UCSD-AML1 (cell line): ENCODE measurements around the gene ZFYVE27.

Experiments used
- DNase-seq: peaks from one replicate; lab custom pipeline; 2025; ENCODE audit not compliant: unreplicated experiment; lab: John Stamatoyannopoulos, UW

Gene ZFYVE27

DNA sequence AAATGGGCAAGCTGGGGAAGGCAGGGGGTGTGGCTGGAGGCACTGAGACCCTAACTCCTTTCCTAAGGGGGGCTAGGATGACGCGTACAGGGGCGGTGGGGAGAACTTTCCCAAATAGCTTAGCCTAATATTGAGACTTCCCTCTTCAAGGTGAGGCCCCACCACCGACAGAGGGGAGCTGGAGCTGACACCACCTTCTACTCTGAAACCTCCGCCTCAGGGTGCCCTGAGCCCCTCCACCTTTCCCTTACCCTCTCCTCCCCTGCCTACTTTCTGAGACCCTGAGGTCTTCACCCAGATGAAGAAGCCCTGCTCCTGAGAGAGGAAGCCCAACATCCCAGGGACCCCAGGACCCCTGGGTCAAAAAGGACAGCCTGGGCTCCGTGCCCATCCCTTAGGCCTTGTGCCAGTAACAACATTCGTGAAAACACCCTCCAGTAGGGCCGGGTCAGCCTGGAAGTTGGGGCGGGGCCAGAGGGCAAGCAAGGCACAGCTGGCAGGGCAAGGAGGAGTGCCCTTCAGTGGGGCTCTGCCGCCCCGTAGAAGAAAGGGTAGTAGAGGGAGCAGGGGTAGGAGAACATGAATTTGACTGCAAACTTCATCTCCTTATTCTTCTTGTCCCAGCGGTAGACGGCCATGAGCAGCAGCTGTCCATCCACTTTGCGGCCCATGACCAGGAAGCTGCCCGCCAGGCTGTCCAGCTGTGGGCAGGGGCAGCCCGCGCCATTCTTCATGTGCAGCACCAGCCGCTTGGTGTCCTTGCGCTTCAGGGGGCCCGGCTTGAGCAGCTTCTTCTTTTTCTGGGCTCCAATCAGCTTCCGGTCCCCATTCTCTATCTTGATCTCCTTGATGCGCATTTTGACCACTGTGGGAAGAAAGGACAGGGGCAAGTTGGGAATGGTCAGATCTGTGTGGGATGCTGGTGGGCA lies 30.3 kb downstream of the ZFYVE27 start:
- DNase-seq = no peak

GRCh38 chr10:97768322-97769315 lies 31.7 kb downstream of the ZFYVE27 start:
- no peak for DNase-seq

DNA sequence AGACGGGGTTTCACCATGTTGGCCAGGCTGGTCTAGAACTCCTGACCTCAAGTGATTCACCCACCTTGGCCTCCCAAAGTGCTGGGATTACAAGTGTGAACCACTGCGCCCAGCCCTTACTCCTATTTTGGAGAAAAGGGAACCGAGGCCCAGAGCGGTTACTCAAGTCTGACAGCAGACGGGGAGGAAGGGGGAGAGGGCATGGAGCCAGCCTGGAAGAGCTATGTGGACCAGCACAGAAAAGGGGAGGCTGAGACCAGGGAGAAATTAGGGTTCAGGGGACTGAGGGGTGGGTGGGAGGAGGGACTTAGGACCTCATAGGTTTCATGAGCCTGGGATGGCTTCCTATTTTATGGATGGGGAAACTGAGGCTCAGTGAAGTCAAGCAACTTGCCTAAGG lies 33.3 kb downstream of the ZFYVE27 start:
- no peak for DNase-seq

GRCh38 chr10:97771055-97771891 lies 34.3 kb downstream of the ZFYVE27 start:
- DNase-seq = no peak

- no peak for DNase-seq
Measured at GRCh38 chr10:97771913-97772823, 35.2 kb downstream of the ZFYVE27 start, which contains the start of gene SFRP5. Gene SFRP5 (minus strand): TSS chr10:97771999. CDS start chr10:97771833, 166 bp downstream.

DNA sequence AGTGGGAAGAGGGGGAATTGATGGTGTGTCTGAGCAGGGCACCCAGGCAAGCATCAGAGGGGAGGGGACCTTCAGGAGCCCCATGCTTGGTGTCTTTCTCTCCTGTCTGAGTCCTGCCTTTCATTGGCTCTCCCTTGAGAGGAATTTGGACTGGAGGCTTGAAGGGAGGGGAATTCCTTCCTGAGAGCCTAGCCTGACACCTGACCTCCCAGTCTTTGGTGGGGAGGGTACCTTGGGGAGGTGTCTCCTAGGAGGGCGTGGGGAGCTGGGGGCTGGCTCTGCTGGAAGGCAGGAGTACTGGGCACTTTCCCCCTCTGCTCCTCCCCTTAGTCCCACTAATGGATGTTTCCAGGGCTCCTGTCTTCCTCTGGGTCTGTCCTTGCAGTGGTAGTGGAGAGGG lies 36.2 kb downstream of the ZFYVE27 start:
- DNase-seq = no peak

DNA sequence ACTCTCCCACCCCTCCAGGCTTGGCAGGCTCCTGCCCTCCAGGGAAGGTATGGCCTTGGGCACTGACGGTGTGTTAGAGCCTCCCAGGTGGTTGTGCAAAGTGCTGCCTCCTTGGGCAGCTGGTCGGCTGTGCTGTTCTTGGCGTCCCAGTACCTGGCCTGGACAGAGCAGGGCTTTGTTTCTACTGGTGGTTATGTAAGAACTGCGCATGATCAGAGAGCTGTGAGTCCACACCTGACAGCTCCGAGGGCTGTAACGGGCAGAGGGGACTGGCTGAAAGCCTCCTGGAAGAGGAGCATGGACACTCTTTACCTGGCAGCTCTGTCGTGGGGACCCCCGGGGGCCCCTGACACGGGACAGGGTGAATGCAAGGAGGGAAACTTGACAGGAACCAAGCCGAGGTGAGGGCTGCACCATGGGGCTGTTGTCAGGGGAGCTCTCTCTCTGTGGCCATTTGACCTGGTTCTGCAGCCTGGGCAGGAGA lies 37.9 kb downstream of the ZFYVE27 start:
- no peak for DNase-seq

DNA sequence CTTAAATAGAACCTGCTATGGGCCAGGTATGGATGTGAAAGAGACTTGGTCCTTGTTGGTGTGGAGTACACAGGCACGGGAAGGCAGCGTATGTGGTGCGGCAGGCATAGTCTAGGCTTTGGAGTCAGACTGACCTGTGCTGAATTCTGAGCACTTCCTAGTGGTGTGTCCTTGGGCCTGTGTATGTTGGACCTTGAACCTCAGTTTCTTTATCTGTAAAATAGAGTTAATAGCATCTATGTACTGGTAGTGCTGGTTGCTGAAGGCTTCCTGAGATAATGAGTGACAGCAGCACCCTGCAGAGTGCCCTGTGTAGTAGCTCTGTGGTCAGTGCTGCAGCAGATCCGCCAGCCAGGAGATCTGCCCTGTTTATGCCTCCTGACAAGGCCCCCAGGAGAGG lies 40.2 kb downstream of the ZFYVE27 start:
- no peak for DNase-seq

DNA sequence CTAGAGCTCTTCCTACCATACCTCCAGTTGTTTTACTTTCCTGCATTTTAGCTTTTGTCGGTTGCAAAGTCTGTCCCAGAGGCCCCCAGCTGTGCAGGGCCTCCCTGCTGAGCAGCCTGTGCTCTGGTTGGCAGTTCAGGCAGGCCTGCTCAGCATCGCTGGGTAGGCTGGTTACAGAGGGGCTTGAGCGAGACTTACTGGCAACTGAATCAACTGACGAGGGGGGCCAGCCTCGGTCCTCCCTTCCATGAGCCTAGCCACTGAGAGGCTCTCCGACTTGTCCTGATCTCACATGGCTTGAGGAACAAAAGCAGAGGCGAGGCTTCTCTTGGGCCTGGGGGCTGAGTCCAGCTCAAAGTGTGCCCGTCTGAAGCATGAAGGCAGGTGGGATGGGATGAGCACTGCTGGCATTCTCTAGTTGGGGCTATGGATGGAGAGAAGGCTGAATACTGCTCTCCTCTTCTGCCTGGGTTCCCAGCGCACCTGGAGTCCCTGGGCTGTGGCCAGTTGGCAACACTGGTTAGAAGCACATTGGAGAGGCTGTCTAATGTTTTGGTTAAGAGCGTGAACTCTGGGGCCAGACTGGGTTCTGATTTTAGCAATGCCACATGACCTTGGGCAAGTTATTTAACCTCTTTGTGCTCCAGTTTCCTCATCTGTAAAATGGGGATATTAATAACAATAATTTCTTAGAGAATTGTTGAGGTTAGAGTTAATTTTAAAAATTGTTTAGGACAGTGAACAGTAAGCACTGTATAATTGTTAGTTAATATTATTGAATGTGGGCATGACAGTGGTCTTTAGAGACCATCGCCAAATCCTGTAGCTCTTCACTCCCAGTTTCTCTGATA lies 41.7 kb downstream of the ZFYVE27 start:
- no peak for DNase-seq

DNA sequence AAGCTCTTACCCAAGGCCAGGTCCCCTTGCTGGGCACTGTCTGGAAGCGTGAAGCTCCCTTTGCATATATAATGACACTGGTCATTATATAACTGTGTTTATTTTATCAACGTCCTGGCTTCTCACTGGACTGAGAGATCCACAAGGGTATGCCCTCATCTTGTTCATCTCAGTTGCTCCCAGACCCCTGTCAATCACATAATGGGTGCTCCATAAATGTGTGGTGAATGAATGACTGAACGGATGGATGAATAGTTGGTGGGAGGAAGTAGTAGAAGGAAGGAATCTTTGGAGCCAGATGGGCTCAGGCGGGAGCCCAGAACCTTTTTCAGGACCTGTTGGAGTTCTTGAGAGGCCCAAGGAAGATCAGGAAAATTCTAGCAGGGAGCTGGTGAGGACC lies 42.6 kb downstream of the ZFYVE27 start:
- no peak for DNase-seq

DNA sequence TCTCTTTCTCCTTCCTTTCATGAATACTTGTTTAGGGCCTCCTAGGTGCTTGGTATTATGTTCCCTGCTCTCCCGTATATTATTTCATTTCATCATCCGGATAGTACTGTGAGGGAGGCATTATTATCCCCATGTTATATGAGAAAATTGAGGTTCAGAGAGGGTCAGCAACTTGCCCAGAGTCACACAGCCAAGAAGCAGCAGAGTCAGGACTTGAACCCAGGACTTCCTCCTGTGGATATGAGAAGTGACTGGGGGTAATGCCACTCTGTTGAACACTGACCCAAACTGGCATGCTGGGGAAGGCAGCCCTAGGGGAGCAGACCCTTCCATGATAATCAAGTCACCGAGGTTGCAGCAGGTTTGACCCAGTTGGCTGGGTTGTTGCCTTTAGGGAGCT lies 43.0 kb downstream of the ZFYVE27 start:
- no peak for DNase-seq

DNA sequence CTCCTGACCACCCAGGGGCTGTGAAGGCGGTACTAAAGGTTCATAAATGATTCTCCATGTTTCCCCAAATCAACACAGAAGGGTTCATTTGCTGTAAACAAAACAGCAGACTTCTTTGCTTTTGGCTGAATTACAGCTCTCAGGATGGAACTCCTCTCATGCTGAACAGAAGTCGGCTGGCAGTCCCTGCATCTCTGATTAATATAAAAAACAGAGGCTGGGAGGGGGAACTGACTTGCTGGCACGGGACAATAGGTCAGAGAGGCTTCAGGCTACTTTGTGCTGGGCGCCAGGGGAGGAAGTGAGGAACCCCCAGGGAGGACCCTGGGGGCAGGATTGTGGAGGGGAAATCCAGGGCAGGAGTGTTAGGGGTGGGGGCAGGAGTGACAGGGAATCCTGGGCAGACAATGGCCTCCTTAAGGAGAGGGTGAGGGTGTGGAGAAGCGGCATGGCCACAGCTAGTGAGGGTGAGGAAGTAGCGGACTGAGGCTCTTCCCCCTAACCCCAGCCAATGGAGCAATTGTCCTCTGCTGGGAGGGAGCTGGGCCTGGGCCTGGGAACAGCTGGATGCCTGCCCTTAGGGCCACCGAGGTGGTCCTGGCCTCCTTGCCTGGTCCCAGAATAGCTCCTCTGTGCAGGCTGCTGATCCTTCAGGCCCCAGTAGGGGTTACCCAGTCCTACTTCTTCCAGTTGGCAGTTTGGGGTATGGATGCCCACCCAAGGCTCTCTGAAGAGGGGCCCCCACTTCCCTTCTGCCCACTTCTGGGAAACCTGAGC lies 44.1 kb downstream of the ZFYVE27 start:
- DNase-seq = no peak

GRCh38 chr10:97781618-97782331 lies 44.8 kb downstream of the ZFYVE27 start:
- peak; percentile 43 for DNase-seq

GRCh38 chr10:97782455-97783228 lies 45.7 kb downstream of the ZFYVE27 start:
- no peak for DNase-seq

GRCh38 chr10:97784200-97784810 lies 47.4 kb downstream of the ZFYVE27 start:
- DNase-seq = no peak

DNA sequence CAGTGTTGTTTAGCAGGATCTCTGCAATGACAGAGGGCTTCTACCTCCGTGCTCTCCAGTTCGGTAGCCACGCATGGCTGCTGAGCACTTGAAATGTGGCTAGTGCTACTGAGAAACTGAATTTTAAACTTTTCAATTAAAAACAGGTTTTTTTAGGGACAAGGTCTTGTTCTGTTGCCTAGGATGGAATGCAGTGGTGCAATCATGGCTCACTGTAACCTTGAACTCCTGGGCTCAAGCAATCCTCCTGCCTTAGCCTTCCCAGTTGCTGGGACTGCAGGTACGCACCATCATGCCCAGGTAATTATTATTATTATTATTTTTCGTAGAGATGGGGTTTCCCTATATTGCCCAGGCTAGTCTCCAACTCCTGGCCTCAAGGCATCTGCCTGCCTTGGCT lies 48.3 kb downstream of the ZFYVE27 start:
- DNase-seq = no peak
